ENCODE results near the gene CRAMP1.
"Not testable (repeated sequence)": the region's sequence is repeated elsewhere in the genome, so short reads cannot be mapped to it uniquely, and the experiment has no call there.

The CRAMP1 gene

GRCh38 chr16:1690810-1691209, 78.7 kb downstream of the CRAMP1 start:
- DNase-seq: no peak

- DNase-seq: no peak
These were observed 79.1 kb downstream of the CRAMP1 start for GRCh38 chr16:1691276-1691675.

GRCh38 chr16:1691956-1692355, 79.8 kb downstream of the CRAMP1 start:
- DNase-seq: no peak

- DNase-seq: no peak
These were observed 84.7 kb downstream of the CRAMP1 start for GRCh38 chr16:1696863-1697262.

- DNase-seq: no peak
These were observed 86.5 kb downstream of the CRAMP1 start for GRCh38 chr16:1698680-1699079.

GRCh38 chr16:1700246-1700645, 88.1 kb downstream of the CRAMP1 start:
- no peak for DNase-seq

- no peak for DNase-seq
These were observed 89.2 kb downstream of the CRAMP1 start for GRCh38 chr16:1701216-1701878.

GRCh38 chr16:1705324-1705687, 93.1 kb downstream of the CRAMP1 start:
- not testable (repeated sequence) for DNase-seq

- DNase-seq: peak in 1 of 2 experiments; percentile 60
These were observed 93.7 kb downstream of the CRAMP1 start, which contains the start of gene MAPK8IP3 for GRCh38 chr16:1705688-1706385. TSS of gene MAPK8IP3 (plus strand) at chr16:1706195. CDS start at chr16:1706340, 145 bp downstream.

- no peak for DNase-seq
These were observed 94.4 kb downstream of the CRAMP1 start for GRCh38 chr16:1706386-1707192.

- no peak for DNase-seq
These were observed 95.1 kb downstream of the CRAMP1 start for GRCh38 chr16:1707193-1707790.

GRCh38 chr16:1708083-1708767, 96.1 kb downstream of the CRAMP1 start:
- no peak for DNase-seq

- DNase-seq: peak in 1 of 2 experiments; percentile 9
These were observed 96.6 kb downstream of the CRAMP1 start for GRCh38 chr16:1708768-1709180.

GRCh38 chr16:1709356-1709755, 97.2 kb downstream of the CRAMP1 start:
- DNase-seq: no peak

GRCh38 chr16:1710811-1711507, 98.8 kb downstream of the CRAMP1 start:
- DNase-seq: no peak

- peak in 1 of 2 experiments; percentile 17 for DNase-seq
These were observed 100.7 kb downstream of the CRAMP1 start for GRCh38 chr16:1712791-1713261.

- DNase-seq: no peak
These were observed 101.2 kb downstream of the CRAMP1 start for GRCh38 chr16:1713331-1713730.

- DNase-seq: no peak
These were observed 101.8 kb downstream of the CRAMP1 start for GRCh38 chr16:1713933-1714332.

GRCh38 chr16:1715220-1715619, 103.1 kb downstream of the CRAMP1 start:
- no peak for DNase-seq

GRCh38 chr16:1718236-1718635, 106.1 kb downstream of the CRAMP1 start:
- not testable (repeated sequence) for DNase-seq

- not testable (repeated sequence) for DNase-seq
These were observed 107.5 kb downstream of the CRAMP1 start for GRCh38 chr16:1719559-1720229.
